ENCODE results near the gene RNH1.
A peak's percentile ranks its signal among the peaks of the same experiment; 100 is the strongest.

RNH1 gene

GRCh38 chr11:506995-507726, at the start of gene RNH1:
TSS of gene RNH1 (minus strand) at chr11:507242. CDS start at chr11:502162, 5,080 bp downstream.
- peak; percentile 94 for DNase-seq (ENCODE audit: low spot score)

GRCh38 chr11:555780-556661, 49.0 kb upstream of the RNH1 start:
- no peak for DNase-seq (ENCODE audit: low spot score)

- DNase-seq (ENCODE audit: low spot score) = no peak
These were observed 48.3 kb upstream of the RNH1 start for GRCh38 chr11:555227-555779.

- peak; percentile 87 for DNase-seq (ENCODE audit: low spot score)
These were observed 47.6 kb upstream of the RNH1 start for GRCh38 chr11:554428-555226.

- no peak for DNase-seq (ENCODE audit: low spot score)
These were observed 46.9 kb upstream of the RNH1 start for GRCh38 chr11:553988-554340.

- DNase-seq (ENCODE audit: low spot score) = no peak
These were observed 46.3 kb upstream of the RNH1 start for GRCh38 chr11:553083-553987.

- DNase-seq (ENCODE audit: low spot score) = no peak
These were observed 44.6 kb upstream of the RNH1 start for GRCh38 chr11:551596-551995.

GRCh38 chr11:551131-551530, 44.1 kb upstream of the RNH1 start:
- no peak for DNase-seq (ENCODE audit: low spot score)

GRCh38 chr11:550746-551085, 43.7 kb upstream of the RNH1 start:
- no peak for DNase-seq (ENCODE audit: low spot score)

GRCh38 chr11:550021-550745, 43.1 kb upstream of the RNH1 start:
- no peak for DNase-seq (ENCODE audit: low spot score)

- no peak for DNase-seq (ENCODE audit: low spot score)
These were observed 41.9 kb upstream of the RNH1 start for GRCh38 chr11:548700-549603.

GRCh38 chr11:545171-545570, 38.1 kb upstream of the RNH1 start:
- DNase-seq (ENCODE audit: low spot score) = no peak

GRCh38 chr11:544817-545166, 37.8 kb upstream of the RNH1 start:
- DNase-seq (ENCODE audit: low spot score) = no peak

GRCh38 chr11:541433-541885, 34.4 kb upstream of the RNH1 start:
- DNase-seq (ENCODE audit: low spot score) = no peak

- DNase-seq (ENCODE audit: low spot score) = no peak
These were observed 33.8 kb upstream of the RNH1 start for GRCh38 chr11:540583-541432.

GRCh38 chr11:539971-540481, 33.0 kb upstream of the RNH1 start:
- DNase-seq (ENCODE audit: low spot score) = no peak

GRCh38 chr11:538431-539051, 31.5 kb upstream of the RNH1 start:
- no peak for DNase-seq (ENCODE audit: low spot score)
